OCI-M1 (cell line): ENCODE results near the gene HSD3B7.
A peak's percentile ranks its signal among the peaks of the same experiment; 100 is the strongest.

ENCODE experiments used
- DNase-seq: peaks from one replicate; lab custom pipeline; 2025; lab: John Stamatoyannopoulos, UW

HSD3B7 gene

GRCh38 chr16:30957456-30958174 lies 27.4 kb upstream of the HSD3B7 start, which contains the start of gene SETD1A:
Gene SETD1A (plus strand): TSS chr16:30957754. CDS start chr16:30958732, 978 bp downstream.
- peak; percentile 97 for DNase-seq

DNA sequence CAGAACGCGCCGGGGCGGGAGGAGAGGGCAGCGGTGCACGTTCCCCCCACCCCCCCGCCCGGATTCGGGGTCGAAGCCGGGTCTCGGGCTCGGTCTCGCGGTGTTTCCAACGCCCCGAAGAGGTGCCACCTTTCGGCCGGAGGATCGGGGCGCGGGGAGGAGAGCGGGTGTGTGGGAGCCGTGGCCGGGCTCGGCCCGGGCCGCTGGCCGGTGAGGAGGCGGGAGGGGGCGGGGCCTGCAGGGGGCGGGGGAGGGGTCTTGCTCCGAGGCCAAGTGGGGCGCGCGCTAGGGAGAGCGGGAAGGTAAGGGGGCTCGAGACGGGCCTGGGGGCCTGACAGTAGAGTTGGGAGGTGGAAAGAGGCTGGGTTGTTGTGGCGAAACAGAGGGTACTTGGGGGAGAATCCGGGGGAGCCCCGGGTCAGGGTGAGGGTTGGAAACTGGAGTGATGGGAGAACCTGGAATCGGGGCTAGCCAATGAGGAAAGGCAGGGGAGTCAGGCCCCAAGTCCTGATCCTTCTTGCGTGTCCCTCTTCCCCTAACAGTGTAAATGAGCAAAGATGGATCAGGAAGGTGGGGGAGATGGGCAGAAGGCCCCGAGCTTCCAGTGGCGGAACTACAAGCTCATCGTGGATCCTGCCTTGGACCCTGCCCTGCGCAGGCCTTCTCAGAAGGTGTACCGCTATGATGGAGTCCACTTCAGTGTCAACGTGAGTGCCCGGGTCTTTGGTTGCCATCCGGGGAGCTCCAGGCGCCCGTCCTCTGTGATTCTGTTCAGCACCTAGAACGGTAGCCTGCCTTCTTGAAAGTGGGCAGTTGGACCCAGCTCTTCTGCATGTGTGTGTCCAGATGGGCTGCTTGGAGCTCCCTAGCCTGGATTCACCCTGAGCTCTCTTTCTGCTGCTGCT lies 26.6 kb upstream of the HSD3B7 start:
- peak; percentile 73 for DNase-seq

DNA sequence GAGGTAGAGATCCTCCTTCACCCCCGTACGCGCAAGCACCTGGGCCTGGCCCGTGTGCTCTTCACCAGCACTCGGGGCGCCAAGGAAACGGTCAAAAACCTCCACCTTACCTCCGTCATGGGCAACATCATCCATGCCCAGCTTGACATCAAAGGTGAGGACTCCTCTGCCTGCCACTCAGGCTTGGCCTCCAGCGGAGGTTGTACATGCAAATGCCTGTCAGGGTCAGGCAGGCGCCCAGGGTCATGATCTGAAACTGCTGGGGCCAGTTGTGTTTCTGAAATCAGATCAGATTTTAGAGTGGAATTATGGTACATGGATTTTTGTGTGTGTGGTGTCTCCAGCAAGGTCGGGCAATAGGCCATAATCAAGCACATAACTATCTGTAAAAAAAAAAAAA lies 23.6 kb upstream of the HSD3B7 start:
- no peak for DNase-seq

DNA sequence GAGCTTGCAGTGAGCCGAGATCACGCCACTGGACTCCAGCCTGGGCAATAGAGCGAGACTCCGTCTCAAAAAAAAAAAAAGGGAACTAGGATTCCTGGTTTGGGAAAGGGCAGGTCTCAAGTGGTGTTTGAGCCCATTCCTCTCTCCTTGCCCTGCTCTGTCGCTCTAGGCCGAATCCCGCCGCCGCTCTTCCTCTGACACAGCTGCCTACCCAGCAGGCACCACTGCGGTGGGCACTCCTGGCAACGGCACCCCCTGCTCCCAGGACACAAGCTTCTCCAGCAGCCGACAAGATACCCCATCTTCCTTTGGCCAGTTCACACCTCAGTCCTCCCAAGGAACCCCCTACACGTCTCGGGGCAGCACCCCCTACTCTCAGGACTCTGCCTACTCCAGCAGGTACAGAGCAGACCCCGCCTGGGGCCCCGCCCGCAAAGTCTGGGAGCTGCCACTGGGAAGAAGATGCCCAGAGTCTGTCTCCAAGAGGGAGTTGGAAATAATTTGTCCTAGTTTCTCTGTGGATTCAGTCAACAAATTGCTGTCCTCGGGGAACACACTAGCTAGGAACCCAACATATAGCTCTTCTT lies 21.0 kb upstream of the HSD3B7 start:
- DNase-seq: no peak

DNA sequence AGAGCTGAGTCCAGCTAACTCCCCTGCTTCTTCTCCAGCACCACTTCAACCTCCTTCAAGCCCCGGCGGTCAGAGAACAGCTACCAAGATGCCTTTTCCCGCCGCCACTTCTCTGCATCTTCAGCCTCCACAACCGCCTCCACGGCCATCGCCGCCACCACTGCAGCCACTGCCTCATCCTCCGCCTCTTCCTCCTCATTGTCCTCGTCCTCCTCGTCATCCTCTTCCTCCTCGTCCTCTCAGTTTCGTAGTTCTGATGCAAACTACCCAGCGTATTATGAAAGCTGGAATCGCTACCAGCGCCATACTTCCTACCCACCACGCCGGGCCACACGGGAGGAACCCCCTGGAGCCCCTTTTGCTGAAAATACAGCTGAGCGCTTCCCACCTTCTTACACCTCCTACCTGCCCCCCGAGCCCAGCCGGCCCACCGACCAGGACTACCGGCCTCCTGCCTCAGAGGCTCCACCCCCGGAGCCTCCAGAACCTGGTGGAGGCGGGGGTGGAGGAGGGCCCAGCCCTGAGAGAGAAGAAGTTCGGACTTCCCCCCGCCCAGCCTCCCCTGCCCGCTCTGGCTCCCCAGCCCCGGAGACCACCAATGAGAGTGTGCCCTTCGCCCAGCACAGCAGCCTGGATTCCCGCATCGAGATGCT lies 20.3 kb upstream of the HSD3B7 start:
- DNase-seq: no peak

- no peak for DNase-seq
Observed at GRCh38 chr16:30965436-30965835, 19.6 kb upstream of the HSD3B7 start.

- no peak for DNase-seq
Observed at GRCh38 chr16:30966033-30966619, 18.9 kb upstream of the HSD3B7 start.

DNA sequence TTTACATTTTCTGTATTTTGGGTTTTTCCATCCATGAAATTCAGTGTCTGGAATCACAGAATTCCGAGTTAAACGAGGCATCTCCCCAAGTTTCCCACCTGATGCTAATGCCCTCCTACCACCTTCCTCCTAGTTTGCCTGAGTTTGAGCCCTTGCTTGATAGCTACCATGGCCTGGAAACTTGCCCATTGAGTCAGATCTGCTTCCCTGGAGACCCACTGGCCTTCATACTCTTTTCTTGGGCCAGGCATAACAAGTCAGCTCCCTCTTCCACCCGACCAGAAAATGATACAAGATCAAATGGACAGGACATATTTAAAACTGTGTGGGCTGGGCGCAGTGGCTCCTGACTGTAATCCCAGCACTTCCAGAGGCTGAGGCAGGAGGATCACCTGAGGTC lies 17.2 kb upstream of the HSD3B7 start:
- no peak for DNase-seq

- DNase-seq: no peak
Observed at GRCh38 chr16:30969246-30969842, 15.7 kb upstream of the HSD3B7 start.

DNA sequence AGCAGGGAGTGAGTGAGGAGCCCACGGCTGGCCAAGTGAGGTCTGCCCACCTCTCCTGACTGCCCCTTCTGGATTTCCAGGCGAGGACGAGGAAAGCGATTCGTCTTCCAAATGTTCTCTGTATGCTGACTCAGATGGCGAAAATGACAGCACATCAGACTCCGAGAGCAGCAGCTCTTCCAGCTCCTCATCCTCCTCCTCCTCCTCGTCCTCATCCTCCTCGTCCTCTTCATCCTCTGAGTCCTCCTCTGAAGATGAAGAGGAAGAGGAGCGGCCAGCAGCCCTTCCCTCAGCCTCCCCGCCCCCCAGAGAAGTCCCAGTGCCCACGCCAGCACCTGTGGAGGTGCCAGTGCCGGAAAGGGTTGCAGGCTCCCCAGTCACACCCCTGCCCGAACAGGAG lies 13.7 kb upstream of the HSD3B7 start:
- DNase-seq: no peak

DNA sequence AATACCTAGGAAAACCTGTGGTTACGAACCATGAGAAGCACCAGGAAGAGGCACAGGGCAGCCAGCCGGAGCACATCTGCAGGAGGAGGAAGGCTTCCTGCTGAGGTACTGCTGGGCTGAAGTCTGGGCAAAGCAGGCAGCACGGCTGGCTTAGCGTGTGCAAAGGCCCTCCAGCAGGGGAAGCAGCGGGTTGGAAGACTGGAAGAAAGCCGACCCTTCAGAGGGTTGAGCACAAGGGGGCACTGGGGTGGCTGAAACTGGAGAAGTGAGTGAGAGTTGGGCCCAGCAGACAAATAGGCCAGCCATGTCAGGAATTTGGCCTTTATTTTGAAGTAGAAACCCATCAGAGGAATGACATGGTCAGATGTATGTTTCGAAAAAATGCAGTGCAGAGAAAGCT lies 12.1 kb upstream of the HSD3B7 start:
- DNase-seq: no peak

DNA sequence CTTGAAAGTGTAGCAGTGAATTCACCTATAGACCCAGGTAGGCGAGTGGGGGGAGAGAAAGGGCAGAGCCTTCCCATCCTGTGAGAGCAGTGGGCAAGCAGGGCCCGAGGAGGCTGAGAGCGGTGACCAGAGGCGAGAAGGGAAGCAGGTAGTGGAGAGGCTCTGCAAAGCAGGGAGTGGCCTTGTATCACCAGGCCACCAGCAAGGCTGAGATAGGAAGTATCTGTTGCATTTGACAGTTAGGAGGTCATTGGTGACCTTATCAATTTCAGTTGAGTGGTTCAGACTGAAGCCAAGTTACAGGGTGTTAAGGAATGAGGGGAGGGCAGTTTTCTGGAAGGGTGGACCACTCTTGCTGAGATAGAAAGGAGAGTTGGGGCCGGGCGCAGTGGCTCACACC lies 10.7 kb upstream of the HSD3B7 start:
- DNase-seq: no peak

DNA sequence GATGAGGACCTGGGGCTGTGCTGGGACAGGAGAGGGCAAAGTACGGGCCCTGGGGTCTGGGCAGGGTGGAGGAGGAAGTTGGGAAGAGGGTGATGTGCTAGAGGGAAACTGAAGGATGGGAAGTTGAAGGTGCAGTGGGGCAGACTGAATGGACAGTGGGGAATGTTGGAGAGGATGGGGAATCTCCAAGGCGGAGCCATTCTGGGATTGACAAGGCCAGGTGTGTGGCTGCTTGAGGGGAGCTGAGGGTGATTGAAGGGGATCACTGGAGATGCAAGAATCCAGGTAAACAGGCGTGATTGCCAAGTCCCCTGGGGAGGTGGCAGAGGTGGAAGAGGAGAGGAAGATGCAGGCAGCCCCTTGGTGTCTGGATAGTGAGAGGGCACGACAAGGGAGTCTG lies 8.5 kb upstream of the HSD3B7 start:
- no peak for DNase-seq

- DNase-seq: peak; percentile 26
Observed at GRCh38 chr16:30977502-30977901, 7.5 kb upstream of the HSD3B7 start.

DNA sequence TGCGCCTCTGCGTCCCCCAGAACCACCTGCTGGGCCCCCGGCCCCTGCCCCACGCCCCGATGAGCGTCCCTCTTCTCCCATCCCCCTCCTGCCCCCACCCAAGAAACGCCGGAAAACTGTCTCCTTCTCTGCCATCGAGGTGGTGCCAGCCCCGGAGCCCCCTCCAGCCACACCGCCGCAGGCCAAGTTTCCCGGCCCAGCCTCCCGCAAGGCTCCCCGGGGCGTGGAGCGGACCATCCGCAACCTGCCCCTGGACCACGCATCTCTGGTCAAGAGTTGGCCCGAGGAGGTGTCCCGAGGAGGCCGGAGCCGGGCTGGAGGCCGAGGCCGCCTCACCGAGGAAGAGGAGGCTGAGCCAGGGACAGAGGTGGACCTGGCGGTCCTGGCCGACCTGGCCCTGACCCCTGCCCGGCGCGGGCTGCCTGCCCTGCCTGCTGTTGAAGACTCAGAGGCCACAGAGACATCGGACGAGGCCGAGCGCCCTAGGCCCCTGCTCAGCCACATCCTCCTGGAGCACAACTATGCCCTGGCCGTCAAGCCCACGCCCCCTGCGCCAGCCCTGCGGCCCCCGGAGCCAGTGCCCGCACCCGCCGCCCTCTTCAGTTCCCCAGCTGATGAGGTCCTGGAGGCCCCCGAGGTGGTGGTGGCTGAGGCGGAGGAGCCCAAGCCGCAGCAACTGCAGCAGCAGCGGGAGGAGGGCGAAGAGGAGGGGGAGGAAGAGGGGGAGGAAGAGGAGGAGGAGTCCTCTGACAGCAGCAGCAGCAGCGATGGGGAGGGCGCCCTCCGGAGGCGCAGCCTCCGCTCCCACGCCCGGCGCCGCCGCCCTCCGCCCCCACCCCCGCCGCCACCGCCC lies 5.6 kb upstream of the HSD3B7 start:
- DNase-seq: no peak

DNA sequence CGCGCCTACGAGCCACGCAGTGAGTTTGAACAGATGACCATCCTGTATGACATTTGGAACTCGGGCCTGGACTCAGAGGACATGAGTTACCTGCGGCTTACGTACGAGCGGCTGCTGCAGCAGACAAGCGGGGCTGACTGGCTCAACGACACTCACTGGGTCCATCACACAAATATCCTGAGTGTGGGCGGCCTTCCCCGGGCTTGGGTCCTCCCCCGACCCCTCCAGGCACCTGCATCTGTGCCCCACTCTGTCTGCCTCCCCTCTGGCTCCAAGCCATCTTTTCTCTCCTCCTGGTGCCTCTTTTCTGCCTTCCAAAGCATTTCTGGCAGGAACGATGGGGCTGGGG lies 5.0 kb upstream of the HSD3B7 start:
- DNase-seq: no peak

- no peak for DNase-seq
Observed at GRCh38 chr16:30980434-30980833, 4.6 kb upstream of the HSD3B7 start.

DNA sequence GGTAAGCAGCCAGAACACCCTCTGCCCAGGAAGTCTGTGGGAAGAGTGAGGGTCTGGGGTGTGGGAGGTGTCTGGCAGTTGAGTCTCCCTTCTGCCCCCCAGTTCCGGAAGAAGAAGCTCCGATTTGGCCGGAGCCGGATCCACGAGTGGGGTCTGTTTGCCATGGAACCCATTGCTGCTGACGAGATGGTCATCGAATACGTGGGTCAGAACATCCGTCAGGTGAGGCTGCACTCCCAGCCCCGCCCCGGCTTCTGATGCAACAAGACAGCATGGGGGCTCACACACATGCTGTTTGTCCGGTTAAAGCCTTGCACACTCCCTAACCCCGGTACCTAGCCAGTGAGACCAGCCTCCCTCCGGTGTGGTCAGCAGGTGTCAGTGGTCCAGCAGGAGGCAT lies 4.0 kb upstream of the HSD3B7 start:
- no peak for DNase-seq

- DNase-seq: no peak
Observed at GRCh38 chr16:30982548-30983288, 2.3 kb upstream of the HSD3B7 start.

DNA sequence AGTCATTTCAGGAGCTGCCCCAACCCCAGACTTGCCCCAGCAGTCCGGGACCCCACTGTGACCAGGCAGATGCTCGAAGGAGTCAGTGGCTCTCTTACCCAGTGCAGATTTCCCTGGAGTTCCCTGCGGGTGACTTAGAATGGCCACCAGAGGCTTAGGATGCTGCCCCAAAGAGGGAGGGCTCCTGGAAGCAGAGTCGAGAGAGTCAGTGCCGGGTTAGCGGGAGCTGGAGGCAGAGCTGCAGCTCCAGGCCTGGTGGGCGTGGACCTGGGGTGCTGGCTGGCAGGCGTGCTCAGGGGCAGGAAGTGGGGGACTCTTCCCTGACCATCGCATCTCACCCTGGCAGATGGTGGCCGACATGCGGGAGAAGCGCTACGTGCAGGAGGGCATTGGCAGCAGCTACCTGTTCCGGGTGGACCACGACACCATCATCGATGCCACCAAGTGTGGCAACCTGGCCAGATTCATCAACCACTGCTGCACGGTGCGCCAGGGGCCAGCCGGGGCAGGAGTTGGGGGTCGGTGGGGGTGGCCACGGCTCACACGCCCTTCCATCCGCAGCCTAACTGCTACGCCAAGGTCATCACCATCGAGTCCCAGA lies 1.6 kb upstream of the HSD3B7 start:
- no peak for DNase-seq
